Stimulated activated naive CD8-positive, alpha-beta T cell treated with anti-CD3 and anti-CD28 coated beads, Interleukin-15, amount 100 ng/mL, for 72 hours (primary cell): ENCODE results near the gene PHF11.
"Not testable (repeated sequence)": the region's sequence is repeated elsewhere in the genome, so short reads cannot be mapped to it uniquely, and the experiment has no call there.

Experiments
- ATAC-seq: fragments of 150-1000 bp; cut with Tn5 transposase; 2 replicates; pipeline ENCODE4 v1.10.0; 2021; ENCODE audit warnings: mild to moderate bottlenecking, moderate library complexity
- DNase-seq, 2 donors: peaks; one replicate each; pipeline ENCODE4 v3.0.0; 2021 to 2022
- H3K27ac Mint-ChIP-seq, 2 donors: one replicate each; pipeline ENCODE4 v1.8.0; 2022; ENCODE audit warnings: mild to moderate bottlenecking in 2 of 2, mixed read lengths in 2 of 2, moderate library complexity in 2 of 2
- H3K27me3 Mint-ChIP-seq: one replicate; pipeline ENCODE4 v1.8.0; 2022; ENCODE audit warnings: mixed read lengths
- H3K4me1 Mint-ChIP-seq: one replicate; pipeline ENCODE4 v1.8.0; 2022; ENCODE audit warnings: mild to moderate bottlenecking, mixed read lengths
- H3K4me3 Mint-ChIP-seq, 2 donors: one replicate each; pipeline ENCODE4 v1.8.0; 2022; ENCODE audit warnings: mild to moderate bottlenecking in 2 of 2, mixed read lengths in 2 of 2, moderate library complexity in 1 of 2
- H3K9me3 Mint-ChIP-seq, 2 donors: one replicate each; pipeline ENCODE4 v1.8.0; 2022; ENCODE audit warnings: mixed read lengths in 2 of 2

Gene PHF11

DNA sequence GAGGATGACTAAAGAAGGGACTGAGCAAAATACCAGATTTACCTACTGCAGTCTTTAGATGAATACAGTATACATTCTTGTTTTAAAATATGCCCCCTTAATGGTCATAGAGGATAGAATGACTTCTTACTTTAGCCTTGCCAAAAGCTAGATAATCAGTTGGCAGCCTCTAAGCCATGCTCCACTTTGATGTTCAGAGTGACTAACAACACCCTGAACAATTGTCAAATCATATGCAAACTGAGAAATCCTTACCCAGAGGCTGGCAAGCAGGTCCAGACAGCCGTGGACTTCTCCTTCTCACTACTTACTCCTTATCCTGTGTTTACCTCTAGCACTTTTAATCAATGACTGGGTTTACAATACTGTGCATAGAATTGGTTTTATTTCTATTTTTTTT lies 23.6 kb upstream of the PHF11 start:
- no peak for ATAC-seq
- H3K9me3 Mint-ChIP-seq, result no peaks in the 10 kb centered on the region
- no peak for DNase-seq
- H3K27ac Mint-ChIP-seq, result no peak overlapping the region
- no peaks in the 10 kb centered on the region for H3K4me1 Mint-ChIP-seq
- H3K27me3 Mint-ChIP-seq, result no peaks in the 10 kb centered on the region
- no peak overlapping the region for H3K4me3 Mint-ChIP-seq

DNA sequence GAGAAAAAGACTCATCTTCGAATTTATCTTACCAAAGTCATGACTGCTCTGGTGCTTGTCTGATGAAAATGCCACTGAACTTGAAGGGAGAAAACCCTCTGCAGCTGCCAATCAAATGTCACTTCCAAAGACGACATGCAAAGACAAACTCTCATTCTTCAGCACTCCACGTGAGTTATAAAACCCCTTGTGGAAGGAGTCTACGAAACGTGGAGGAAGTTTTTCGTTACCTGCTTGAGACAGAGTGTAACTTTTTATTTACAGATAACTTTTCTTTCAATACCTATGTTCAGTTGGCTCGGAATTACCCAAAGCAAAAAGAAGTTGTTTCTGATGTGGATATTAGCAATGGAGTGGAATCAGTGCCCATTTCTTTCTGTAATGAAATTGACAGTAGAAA lies 19.2 kb upstream of the PHF11 start:
- Mint-ChIP-seq H3K9me3 (no peaks in the 10 kb centered on the region), H3K27ac (no peak overlapping the region), H3K27me3 (no peaks in the 10 kb centered on the region), H3K4me3 (no peak overlapping the region), H3K4me1 (no peaks in the 10 kb centered on the region)
- ATAC-seq (no peak), DNase-seq (no peak)

GRCh38 chr13:49481788-49482187 lies 14.0 kb upstream of the PHF11 start:
- no peak overlapping the region for H3K27ac Mint-ChIP-seq

DNA sequence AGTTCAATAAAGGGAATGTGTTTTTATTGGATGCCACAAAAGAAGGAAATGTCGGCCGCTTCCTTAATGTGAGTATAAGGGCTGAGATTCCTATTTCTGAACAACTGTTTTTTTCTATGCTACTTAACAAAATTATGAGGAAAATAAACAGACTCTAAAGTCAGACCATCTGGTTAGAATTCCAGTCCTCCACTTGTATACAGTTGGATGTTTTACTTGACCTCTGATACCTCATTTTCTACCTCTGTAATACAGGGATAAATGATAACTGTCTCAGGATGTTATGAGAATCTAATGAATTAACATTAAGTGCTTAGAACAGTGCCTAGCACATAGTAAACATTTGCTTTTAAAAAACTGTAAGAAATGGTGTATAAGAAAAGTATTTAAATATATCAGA lies 7.2 kb upstream of the PHF11 start:
- H3K4me1 Mint-ChIP-seq, result no peaks in the 10 kb centered on the region

More at GRCh38 chr13:49481788-49482187, 14.0 kb upstream of the PHF11 start:
- Mint-ChIP-seq H3K4me1 (no peaks in the 10 kb centered on the region), H3K27me3 (no peaks in the 10 kb centered on the region), H3K4me3 (no peak overlapping the region), H3K9me3 (no peaks in the 10 kb centered on the region)
- no peak for DNase-seq
- no peak for ATAC-seq

GRCh38 chr13:49494645-49495044 lies 1.1 kb upstream of the PHF11 start:
- Mint-ChIP-seq H3K27me3 (no peaks in the 10 kb centered on the region), H3K27ac (peak overlapping the region; percentile 99 to 100), H3K4me3 (peak overlapping the region; percentile 95 to 97), H3K9me3 (no peaks in the 10 kb centered on the region), H3K4me1 (peaks cover 42% of the 10 kb centered on the region)
- ATAC-seq (no peak), DNase-seq (no peak)

More for the DNA sequence above, 7.2 kb upstream of the PHF11 start:
- Mint-ChIP-seq H3K4me3 (no peak overlapping the region), H3K27ac (no peak overlapping the region), H3K9me3 (no peaks in the 10 kb centered on the region), H3K27me3 (no peaks in the 10 kb centered on the region)
- DNase-seq (no peak), ATAC-seq (no peak)

DNA sequence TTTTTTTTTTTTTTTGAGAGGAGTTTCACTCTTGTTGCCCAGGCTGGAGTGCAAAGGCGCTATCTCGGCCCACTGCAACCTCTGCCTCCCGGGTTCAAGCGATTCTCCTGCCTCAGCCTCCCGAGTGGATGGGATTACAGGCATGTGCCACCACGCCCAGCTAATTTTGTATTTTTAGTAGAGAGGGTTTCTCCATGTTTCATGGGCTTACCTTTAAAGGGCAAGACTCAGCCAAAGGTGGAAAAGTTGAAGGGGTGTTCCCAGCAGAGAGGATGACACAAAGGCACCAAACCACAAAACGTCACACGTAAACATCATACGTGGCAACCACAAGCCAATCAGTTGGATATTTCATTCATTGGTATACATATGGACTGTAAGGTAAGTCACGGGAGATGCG lies 1.1 kb downstream of the PHF11 start:
- H3K27ac Mint-ChIP-seq, result peak overlapping the region; percentile 94 to 97
- H3K4me1 Mint-ChIP-seq, result peaks cover 52% of the 10 kb centered on the region
- peak; percentile 40 for ATAC-seq
- DNase-seq, result peak; percentile 28 to 57
- peak overlapping the region; percentile 89 to 91 for H3K4me3 Mint-ChIP-seq
- H3K27me3 Mint-ChIP-seq, H3K9me3 Mint-ChIP-seq: not testable (repeated sequence)

GRCh38 chr13:49497272-49497671 lies 1.5 kb downstream of the PHF11 start:
- H3K27me3 Mint-ChIP-seq, result no peaks in the 10 kb centered on the region
- peaks cover 52% of the 10 kb centered on the region for H3K4me1 Mint-ChIP-seq
- peak overlapping the region; percentile 89 to 91 for H3K4me3 Mint-ChIP-seq
- DNase-seq (no peak), ATAC-seq (no peak)
- H3K9me3 Mint-ChIP-seq, result no peaks in the 10 kb centered on the region
- peak overlapping the region; percentile 24 to 49 for H3K27ac Mint-ChIP-seq

DNA sequence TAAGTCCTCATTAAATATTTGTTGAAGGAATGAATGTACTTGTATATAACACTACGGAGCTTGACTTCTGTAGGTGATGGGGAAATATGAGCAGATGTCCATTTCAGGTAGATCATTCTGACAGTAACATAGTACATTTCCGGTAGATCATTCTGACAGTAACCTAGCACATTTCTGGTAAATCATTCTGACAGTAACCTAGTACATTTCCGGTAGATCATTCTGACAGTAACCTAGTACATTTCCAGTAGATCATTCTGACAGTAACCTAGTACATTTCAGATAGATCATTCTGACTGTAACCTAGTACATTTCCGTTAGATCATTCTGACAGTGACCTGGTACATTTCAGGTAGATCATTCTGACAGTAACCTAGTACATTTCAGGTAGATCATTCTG lies 2.5 kb downstream of the PHF11 start:
- no peaks in the 10 kb centered on the region for H3K9me3 Mint-ChIP-seq
- H3K27me3 Mint-ChIP-seq, result no peaks in the 10 kb centered on the region
- H3K4me1 Mint-ChIP-seq, result peaks cover 52% of the 10 kb centered on the region
- H3K4me3 Mint-ChIP-seq, result peak overlapping the region in 1 of 2 donors; percentile 36
- peak overlapping the region in 1 of 2 donors; percentile 26 for H3K27ac Mint-ChIP-seq
- ATAC-seq (no peak), DNase-seq (no peak)

- ATAC-seq (no peak), DNase-seq (no peak)
- Mint-ChIP-seq H3K9me3 (no peaks in the 10 kb centered on the region), H3K27ac (no peak overlapping the region), H3K4me1 (peaks cover 43% of the 10 kb centered on the region), H3K4me3 (no peak overlapping the region), H3K27me3 (no peaks in the 10 kb centered on the region)
Observed at GRCh38 chr13:49499889-49500660, 4.3 kb downstream of the PHF11 start.

- Mint-ChIP-seq H3K4me1 (peaks cover 25% of the 10 kb centered on the region), H3K4me3 (no peak overlapping the region), H3K27me3 (no peaks in the 10 kb centered on the region), H3K27ac (no peak overlapping the region), H3K9me3 (no peaks in the 10 kb centered on the region)
- ATAC-seq (no peak), DNase-seq (no peak)
Observed at GRCh38 chr13:49502954-49503353, 7.2 kb downstream of the PHF11 start.

DNA sequence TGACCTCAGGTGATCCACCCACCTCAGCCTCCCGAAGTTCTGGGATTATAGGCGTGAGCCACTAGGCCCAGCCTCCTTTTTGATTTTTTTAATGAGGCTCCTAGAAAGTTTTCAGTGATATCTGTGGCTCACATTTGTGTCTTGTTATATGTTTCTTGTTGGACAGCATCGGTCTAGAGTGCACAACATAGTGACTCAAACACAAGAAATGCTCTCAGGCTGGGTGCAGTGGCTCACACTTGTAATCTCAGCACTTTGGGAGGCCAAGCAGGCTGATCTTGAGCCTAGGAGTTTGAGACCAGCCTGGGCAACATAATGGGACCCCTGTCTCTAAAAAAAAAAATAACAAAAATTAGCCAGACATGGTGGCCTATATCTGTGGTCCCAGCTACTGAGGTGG lies 8.2 kb downstream of the PHF11 start:
- DNase-seq (no peak), ATAC-seq (no peak)
- Mint-ChIP-seq H3K27me3 (no peaks in the 10 kb centered on the region), H3K9me3 (no peaks in the 10 kb centered on the region), H3K4me1 (peaks cover 17% of the 10 kb centered on the region), H3K4me3 (no peak overlapping the region), H3K27ac (no peak overlapping the region)

DNA sequence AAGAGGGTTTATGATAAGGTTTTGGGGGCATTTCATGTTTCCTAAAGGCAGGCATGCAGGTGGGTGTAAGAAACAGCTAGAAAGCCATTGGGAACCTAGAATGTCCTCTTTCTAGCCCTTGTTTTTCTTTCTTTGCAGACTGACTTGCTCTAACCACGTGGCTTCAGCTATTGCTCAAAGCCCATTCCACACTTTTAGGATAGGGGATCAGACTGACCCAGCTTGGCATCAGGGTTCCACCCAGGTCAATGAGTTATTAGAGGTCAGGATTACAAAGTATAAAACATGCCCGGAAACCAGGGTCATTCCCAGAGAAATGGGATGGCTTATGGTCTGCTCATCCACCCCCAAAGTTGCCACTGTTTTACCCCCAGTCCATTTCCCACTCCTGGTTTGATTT lies 16.8 kb downstream of the PHF11 start:
- Mint-ChIP-seq H3K9me3 (peaks cover 0 to 7% of the 10 kb centered on the region in 2 donors), H3K4me3 (no peak overlapping the region), H3K4me1 (peaks cover 10% of the 10 kb centered on the region), H3K27me3 (no peaks in the 10 kb centered on the region), H3K27ac (no peak overlapping the region)
- no peak for ATAC-seq
- no peak for DNase-seq

DNA sequence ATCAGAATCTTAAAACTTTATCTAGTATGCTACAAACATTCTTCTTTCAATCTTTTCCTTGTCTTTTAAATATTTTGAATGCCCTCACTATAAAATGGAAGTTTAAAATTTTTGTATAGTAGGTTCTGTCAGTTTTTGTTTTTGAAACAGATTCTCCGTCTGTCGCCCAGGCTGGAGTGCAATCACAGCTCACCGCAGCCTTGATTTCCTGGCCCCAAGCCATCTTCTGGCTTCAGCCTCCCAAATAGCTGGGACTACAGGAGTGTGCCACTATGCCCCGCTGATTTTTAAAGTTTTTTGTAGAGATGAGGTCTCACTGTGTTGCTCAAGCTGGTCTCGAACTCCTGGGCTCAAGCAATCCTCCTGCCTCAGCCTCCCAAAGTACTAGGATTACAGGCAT lies 20.7 kb downstream of the PHF11 start:
- ATAC-seq, result no peak
- Mint-ChIP-seq H3K9me3 (no peaks in the 10 kb centered on the region), H3K4me1 (peaks cover 5% of the 10 kb centered on the region), H3K4me3 (no peak overlapping the region), H3K27me3 (no peaks in the 10 kb centered on the region), H3K27ac (no peak overlapping the region)
- DNase-seq, result no peak

DNA sequence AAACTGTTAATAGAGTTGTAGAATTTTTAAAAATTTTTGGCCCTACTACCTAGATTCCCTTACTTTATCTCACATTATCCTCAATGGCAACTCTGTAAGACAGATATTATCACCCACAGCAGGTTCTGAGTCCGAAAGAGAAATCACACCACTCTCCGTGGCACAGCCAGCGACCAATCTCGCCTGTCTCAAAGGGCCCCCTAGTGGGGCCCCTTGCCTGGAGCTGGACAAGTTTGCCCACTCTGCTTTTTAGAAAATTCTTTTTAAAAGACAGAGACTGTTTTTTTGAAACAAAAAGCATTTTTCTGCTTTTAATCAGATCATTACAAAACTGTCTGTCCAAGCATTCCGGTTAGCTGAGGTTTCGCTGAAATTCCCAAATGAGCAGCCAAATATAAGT lies 21.7 kb downstream of the PHF11 start:
- ATAC-seq (no peak), DNase-seq (no peak)
- no peaks in the 10 kb centered on the region for H3K27me3 Mint-ChIP-seq
- no peak overlapping the region for H3K4me3 Mint-ChIP-seq
- peaks cover 5% of the 10 kb centered on the region for H3K4me1 Mint-ChIP-seq
- no peaks in the 10 kb centered on the region for H3K9me3 Mint-ChIP-seq
- H3K27ac Mint-ChIP-seq, result no peak overlapping the region

GRCh38 chr13:49521224-49521623 lies 25.5 kb downstream of the PHF11 start:
- H3K9me3 Mint-ChIP-seq, result no peaks in the 10 kb centered on the region
- H3K27me3 Mint-ChIP-seq, result no peaks in the 10 kb centered on the region
- H3K4me1 Mint-ChIP-seq, result no peaks in the 10 kb centered on the region
- no peak overlapping the region for H3K27ac Mint-ChIP-seq
- H3K4me3 Mint-ChIP-seq, result no peak overlapping the region
- no peak for ATAC-seq
- no peak for DNase-seq

GRCh38 chr13:49524740-49525501 lies 29.2 kb downstream of the PHF11 start:
- Mint-ChIP-seq H3K4me1 (no peaks in the 10 kb centered on the region), H3K27me3 (no peaks in the 10 kb centered on the region), H3K9me3 (no peaks in the 10 kb centered on the region), H3K4me3 (no peak overlapping the region), H3K27ac (no peak overlapping the region)
- ATAC-seq (peak; percentile 82), DNase-seq (no peak)
